H7 (cell line): ENCODE results near the gene C9orf50. TPM values are rescaled to one million over a fixed set of nuclear protein-coding genes. Genes with fewer than 3 reads are reported as not detected.

Experiments
- DNase-seq: peaks from one replicate; pipeline ENCODE4 v3.0.0; 2012
- H3K27me3 ChIP-seq: 2 replicates; pipeline ENCODE4 v1.6.0; 2011; ENCODE audit warnings: mild to moderate bottlenecking, low read length; ENCODE audit not compliant: control insufficient read depth, insufficient read depth
- H3K36me3 ChIP-seq: replicated peaks from 2 replicates; pipeline ENCODE4 v1.5.1; 2011; ENCODE audit warnings: low read length; ENCODE audit not compliant: control insufficient read depth, insufficient read depth
- H3K4me3 ChIP-seq: 2 replicates; pipeline ENCODE4 v1.5.1; 2011; ENCODE audit warnings: low read depth, mild to moderate bottlenecking, control low read depth, low read length, moderate library complexity; ENCODE audit not compliant: insufficient read depth
- total RNA-seq: library from RNA; depleted of rRNA; stranded (reverse); fragments of >200 nt; shearing (Covaris generic); gene quantifications from 2 replicates; pipeline ENCODE4 v1.2.3, GENCODE V29; 2014

C9orf50 gene
- total RNA-seq, 1 experiment from 2014 or later: not detected

GRCh38 chr9:129572052-129572425 lies 48.9 kb downstream of the C9orf50 start:
- Histone ChIP-seq H3K36me3 (no peaks in the 10 kb centered on the region), H3K4me3 (no peak overlapping the region), H3K27me3 (peaks cover 3% of the 10 kb centered on the region; the same call in 1 of the 2 replicates)
- DNase-seq: no peak

DNA sequence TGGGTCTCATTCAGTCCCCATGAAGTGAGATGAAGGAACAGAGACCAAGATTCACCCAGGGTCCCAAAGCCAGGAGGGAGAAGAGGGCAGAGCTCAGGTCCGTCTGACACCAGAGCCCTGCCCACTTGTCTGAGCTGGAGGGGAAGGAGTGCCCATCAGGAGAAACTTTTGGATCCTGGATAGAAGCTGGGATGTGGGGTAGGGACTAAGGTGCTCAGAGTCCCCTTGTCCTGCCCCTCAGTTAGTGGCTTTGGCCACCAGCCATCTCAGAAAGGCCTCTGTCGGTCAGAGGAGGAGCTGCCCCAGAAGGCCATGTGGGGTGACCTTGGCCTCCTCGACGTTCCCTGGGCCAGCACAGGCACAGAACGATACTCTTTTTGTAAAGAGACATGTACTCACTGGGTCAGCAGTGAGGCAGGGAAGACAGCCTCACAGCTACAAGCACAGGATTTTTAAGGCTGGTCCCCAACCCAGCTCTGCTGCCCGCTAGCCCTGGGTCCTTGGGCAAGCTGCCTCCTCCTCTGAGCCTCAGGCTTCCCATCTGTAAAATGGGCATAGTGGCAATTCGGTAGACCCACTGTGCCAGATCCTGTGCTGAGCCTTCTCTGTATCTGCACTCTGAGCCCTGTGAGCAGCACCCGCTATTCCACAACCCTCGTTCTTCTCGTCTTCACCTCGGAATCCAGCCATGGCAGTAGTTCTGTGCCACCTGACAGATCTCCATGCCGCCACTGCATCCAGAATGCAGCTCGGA lies 49.4 kb downstream of the C9orf50 start:
- peaks cover 3% of the 10 kb centered on the region; the same call in 1 of the 2 replicates for H3K27me3 ChIP-seq
- no peak for DNase-seq
- H3K4me3 ChIP-seq: no peak overlapping the region
- H3K36me3 ChIP-seq: no peaks in the 10 kb centered on the region

GRCh38 chr9:129570450-129571297 lies 50.2 kb downstream of the C9orf50 start:
- peak; percentile 73 for DNase-seq
- Histone ChIP-seq H3K27me3 (peaks cover 3% of the 10 kb centered on the region; the same call in 1 of the 2 replicates), H3K36me3 (no peaks in the 10 kb centered on the region), H3K4me3 (no peak overlapping the region)

DNA sequence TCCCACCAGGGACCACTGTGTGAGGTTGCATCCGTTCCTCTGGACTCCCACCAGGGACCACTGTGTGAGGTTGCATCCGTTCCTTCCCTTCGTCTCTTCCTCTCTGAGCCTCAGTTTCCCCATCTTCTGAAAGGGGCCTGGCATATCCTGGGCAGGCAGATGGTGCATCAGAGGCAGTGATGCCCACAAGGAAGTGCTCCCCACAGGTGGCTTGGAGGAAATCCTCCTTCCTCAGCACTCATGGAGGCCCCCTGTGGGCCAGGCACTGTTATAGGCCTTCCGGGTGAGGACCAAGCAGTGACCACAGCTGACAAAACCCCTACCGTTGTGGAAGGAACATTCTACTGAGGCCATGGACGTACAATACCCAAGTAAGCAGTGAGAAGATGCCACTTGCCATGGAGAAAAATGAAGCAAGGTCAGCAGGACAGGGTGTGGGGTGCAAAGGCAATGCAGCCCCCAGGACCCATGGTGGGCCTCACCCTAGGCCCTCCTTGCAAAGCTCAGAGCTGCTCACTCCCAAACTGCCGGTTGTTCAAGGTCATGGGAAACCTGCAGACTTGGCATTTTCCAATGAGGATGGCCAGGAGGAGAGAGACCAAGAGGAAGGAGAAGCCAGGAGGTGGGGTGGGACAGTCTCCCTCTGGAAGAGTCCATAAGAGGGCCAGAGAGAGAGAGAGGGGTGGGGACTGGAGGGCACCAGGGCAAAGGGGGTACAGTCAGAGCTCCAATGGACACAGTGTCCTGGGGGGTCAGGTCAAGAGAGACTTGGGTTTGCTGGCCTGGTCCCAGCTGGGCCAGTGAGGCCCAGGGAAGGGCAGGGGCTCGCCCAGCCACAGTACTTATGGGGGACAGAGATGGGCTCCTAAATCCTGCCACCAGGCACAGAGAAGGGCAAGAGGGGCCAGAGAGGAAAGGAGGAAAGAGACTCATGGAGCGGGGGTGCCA lies 51.1 kb downstream of the C9orf50 start:
- peak; percentile 77 for DNase-seq

DNA sequence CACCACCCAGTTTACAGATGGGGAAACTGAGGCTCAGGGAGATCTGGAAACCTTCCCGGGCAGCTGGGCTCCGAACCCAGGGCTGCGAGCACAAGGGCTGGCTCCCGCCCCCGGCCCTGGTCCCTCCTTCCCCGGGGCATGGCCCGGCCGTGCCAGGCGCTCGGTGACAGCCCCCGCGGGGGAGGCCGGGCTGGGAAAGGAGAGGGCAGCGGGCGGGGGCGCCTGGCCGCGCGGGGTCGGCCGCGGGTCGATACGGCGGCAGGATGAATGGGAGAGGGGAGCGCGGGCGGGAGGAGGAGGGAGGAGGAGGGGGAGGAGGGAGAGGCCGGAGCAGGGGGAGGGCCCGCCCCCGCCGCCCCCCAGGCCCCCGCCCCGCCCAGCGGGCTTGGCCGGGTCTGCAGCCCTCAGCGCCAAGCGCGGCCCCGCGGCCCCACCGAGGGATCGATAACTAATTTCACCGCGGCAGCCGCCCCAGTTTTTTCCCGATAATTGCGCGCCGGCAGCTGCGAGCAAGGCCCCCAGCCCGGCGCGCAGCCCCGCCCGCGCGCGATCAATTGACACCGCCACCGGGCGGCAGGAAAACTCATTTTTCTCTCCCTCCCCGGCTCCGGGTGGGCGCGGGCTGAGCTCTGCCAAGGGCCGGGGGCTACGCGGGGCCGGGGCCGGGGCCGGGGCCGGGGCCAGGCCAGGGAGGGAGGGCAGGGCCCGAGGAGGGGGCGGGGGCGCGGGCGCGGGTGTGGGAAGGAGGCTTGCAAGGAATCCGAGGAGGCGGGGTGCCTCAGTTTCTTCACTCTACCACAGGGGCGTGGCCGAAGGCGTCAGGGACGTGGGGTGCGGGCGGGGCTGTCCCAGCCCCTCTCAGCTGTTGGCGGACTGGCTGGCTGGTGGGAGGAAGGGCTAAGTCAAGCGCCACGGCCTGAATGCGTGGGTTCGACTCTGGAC lies 52.1 kb downstream of the C9orf50 start:
- Histone ChIP-seq H3K36me3 (no peaks in the 10 kb centered on the region), H3K4me3 (peak overlapping the region; percentile 67), H3K27me3 (peaks cover 3% of the 10 kb centered on the region; the same call in 1 of the 2 replicates)
- peak; percentile 94 for DNase-seq

More for the DNA sequence above, 51.1 kb downstream of the C9orf50 start:
- peak overlapping the region; percentile 44 for H3K4me3 ChIP-seq
- H3K27me3 ChIP-seq: peaks cover 3% of the 10 kb centered on the region; the same call in 1 of the 2 replicates
- H3K36me3 ChIP-seq: no peaks in the 10 kb centered on the region

- DNase-seq: peak; percentile 78
- Histone ChIP-seq H3K36me3 (no peaks in the 10 kb centered on the region), H3K27me3 (peaks cover 3% of the 10 kb centered on the region; the same call in 1 of the 2 replicates), H3K4me3 (peak overlapping the region; percentile 67)
Observed at GRCh38 chr9:129567842-129568559, 52.9 kb downstream of the C9orf50 start.

DNA sequence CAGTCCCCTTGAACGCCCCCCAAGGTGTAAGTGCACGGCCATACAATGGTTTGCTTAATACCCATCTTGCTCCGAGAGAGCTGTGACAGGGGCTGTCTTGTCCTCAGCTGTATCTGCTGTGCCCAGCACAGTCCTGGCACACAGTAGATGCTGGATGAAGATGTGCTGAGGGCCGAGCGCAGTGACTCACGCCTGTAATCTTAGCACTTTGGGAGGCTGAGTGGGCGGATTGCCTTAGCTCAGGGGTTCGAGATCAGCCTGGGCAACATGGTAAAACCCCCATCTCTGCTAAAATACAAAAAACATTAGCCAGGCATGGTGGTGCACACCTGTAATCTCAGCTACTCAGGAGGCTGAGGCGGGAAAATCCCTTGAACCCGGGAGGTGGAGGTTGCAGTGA lies 53.6 kb downstream of the C9orf50 start:
- Histone ChIP-seq H3K4me3 (no peak overlapping the region), H3K36me3 (no peaks in the 10 kb centered on the region), H3K27me3 (peaks cover 3% of the 10 kb centered on the region; the same call in 1 of the 2 replicates)
- no peak for DNase-seq

DNA sequence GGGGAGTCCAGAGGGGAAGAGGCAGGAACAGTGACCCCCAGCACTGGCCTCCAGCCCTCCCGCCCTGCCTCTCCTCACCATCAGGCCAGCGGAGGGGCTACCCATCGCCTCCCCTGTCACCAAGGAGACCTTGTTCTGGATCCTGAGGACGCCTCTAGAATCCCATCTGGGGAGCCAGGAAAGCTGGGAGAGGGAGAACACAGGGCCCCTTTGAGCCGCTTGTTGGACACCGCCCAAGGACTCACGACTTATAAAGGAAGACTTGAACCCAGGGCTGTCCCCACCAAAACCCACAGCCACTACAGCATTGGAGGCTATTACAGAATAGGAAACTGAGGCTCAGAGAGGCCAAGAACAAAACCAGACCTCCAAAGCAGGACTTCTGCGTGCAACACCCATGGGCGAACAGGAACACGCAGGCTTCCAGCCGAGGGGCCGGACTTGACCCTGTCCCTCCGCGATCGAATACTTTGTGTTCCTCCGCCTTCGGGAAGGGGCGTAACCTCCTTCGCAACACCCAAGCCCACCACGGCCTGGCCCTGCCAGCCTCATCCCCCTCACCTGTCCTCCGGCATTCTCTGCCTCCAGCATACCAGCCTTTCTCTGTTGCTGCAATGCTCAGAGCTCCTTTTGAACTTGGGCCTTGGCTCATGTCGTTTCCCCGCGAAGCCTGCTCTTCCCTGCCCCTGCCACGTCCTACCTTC lies 54.2 kb downstream of the C9orf50 start:
- peaks cover 3% of the 10 kb centered on the region; the same call in 1 of the 2 replicates for H3K27me3 ChIP-seq
- H3K4me3 ChIP-seq: no peak overlapping the region
- no peaks in the 10 kb centered on the region for H3K36me3 ChIP-seq
- DNase-seq: no peak

GRCh38 chr9:129562917-129563316 lies 58.0 kb downstream of the C9orf50 start:
- Histone ChIP-seq H3K27me3 (no peaks in the 10 kb centered on the region; the same call in 1 of the 2 replicates), H3K4me3 (no peak overlapping the region), H3K36me3 (no peaks in the 10 kb centered on the region)
- DNase-seq: no peak

DNA sequence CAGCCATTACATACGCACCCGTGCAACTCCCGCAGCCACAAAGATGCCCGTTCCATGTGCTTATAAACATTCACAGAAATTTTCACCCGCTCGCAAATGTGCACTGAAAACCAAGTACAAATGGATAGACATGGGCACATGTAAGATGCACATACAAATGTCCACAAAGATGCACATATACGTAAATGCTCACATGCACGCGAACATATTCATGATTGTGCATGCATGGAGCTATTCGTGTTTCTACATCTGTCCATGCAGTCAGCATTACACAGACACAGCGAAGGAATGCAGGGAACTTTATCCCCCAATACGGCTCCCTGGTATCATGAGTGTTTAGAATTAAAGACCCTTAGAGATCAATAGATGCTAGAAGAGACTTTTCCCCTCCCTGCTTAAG lies 58.4 kb downstream of the C9orf50 start:
- Histone ChIP-seq H3K4me3 (no peak overlapping the region), H3K36me3 (no peaks in the 10 kb centered on the region)
- DNase-seq: no peak

More for the DNA sequence above, 58.4 kb downstream of the C9orf50 start:
- H3K27me3 ChIP-seq: no peaks in the 10 kb centered on the region; the same call in 1 of the 2 replicates
